ENCODE results near the gene CCN5.

The CCN5 gene

DNA sequence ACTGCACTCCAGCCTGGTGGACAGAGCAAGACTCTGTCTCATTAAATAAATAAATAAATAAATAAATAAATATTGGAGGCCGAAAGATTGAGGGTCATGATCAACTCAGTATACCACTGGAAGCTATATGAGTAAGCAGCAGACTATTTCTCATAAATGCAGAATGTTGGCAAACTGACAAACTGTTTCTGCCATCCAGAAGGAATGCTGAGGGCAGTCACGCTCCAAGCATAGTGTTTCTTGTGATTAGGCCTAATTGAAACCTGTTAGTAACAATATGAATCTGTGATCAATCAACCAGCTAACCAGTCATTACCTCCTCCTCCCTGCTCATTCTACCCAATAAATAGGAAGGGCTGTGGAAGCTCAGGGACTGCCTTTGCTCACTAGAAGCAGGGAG, 15.3 kb downstream of the CCN5 start:
- Histone ChIP-seq H3K4me1 (ENCODE audit: control insufficient read depth in 1 of 2, insufficient read depth in 2 of 2, low read length in 2 of 2) (peaks cover 0 to 4% of the 10 kb centered on the region in 2 donors), H3K36me3 (ENCODE audit: control insufficient read depth in 1 of 2, insufficient read depth in 2 of 2, low read length in 2 of 2) (no peaks in the 10 kb centered on the region), H3K4me3 (ENCODE audit: low read depth in 1 of 2, low read length in 2 of 2) (no peak overlapping the region), H3K9me3 (ENCODE audit: control insufficient read depth in 1 of 2, low read length in 2 of 2) (no peaks in the 10 kb centered on the region), H3K27me3 (ENCODE audit: low read depth, low read length) (no peaks in the 10 kb centered on the region), H3K27ac (ENCODE audit: low read length) (no peak overlapping the region)

DNA sequence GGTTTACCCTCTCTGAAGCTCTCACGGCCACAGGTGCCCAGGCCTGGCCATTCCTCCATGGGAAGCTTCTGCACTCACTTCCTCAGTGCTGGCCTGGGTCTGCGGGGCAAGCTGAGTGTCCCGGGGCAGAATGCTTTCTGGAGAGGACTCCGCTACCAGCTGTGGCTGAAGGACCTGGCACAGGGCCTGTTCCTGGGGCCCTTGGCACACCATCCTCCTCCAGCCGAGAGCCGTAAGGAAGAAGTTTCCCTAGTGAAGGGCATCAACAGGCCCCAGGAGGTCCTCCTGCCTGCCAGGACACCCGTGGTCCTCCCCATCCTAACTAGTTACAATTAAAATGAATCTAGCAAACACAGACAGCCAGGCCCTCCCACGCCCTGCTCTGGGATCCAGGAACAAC, 16.5 kb downstream of the CCN5 start:
- Histone ChIP-seq H3K4me1 (ENCODE audit: control insufficient read depth in 1 of 2, insufficient read depth in 2 of 2, low read length in 2 of 2) (peaks cover 0 to 4% of the 10 kb centered on the region in 2 donors), H3K36me3 (ENCODE audit: control insufficient read depth in 1 of 2, insufficient read depth in 2 of 2, low read length in 2 of 2) (no peaks in the 10 kb centered on the region), H3K27ac (ENCODE audit: low read length) (no peak overlapping the region), H3K9me3 (ENCODE audit: control insufficient read depth in 1 of 2, low read length in 2 of 2) (peaks cover 0 to 2% of the 10 kb centered on the region in 2 donors), H3K27me3 (ENCODE audit: low read depth, low read length) (no peaks in the 10 kb centered on the region), H3K4me3 (ENCODE audit: low read depth in 1 of 2, low read length in 2 of 2) (no peak overlapping the region)

DNA sequence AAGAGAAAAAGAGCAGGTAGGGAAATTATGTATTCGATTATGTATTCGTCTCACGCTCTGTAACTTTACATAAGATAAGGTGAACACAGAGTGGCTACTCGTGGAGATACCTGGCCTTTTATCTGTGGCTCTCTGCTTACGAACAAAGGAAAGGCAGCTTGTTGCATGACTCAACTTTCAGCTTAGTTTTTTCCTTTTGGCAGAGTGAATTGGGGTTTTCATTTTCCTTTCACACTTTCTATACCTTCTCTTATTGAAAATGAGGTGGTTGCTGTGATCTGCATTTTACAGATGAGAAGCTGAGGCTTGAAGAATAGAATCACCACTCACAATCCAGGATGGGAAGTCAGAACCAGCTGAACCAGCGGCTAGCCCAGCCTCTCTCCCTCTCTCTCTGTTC, 17.2 kb downstream of the CCN5 start:
- Histone ChIP-seq H3K36me3 (ENCODE audit: control insufficient read depth in 1 of 2, insufficient read depth in 2 of 2, low read length in 2 of 2) (no peaks in the 10 kb centered on the region), H3K27me3 (ENCODE audit: low read depth, low read length) (no peaks in the 10 kb centered on the region), H3K27ac (ENCODE audit: low read length) (no peak overlapping the region), H3K4me3 (ENCODE audit: low read depth in 1 of 2, low read length in 2 of 2) (no peak overlapping the region), H3K4me1 (ENCODE audit: control insufficient read depth in 1 of 2, insufficient read depth in 2 of 2, low read length in 2 of 2) (peaks cover 0 to 4% of the 10 kb centered on the region in 2 donors), H3K9me3 (ENCODE audit: control insufficient read depth in 1 of 2, low read length in 2 of 2) (peaks cover 0 to 4% of the 10 kb centered on the region in 2 donors)

DNA sequence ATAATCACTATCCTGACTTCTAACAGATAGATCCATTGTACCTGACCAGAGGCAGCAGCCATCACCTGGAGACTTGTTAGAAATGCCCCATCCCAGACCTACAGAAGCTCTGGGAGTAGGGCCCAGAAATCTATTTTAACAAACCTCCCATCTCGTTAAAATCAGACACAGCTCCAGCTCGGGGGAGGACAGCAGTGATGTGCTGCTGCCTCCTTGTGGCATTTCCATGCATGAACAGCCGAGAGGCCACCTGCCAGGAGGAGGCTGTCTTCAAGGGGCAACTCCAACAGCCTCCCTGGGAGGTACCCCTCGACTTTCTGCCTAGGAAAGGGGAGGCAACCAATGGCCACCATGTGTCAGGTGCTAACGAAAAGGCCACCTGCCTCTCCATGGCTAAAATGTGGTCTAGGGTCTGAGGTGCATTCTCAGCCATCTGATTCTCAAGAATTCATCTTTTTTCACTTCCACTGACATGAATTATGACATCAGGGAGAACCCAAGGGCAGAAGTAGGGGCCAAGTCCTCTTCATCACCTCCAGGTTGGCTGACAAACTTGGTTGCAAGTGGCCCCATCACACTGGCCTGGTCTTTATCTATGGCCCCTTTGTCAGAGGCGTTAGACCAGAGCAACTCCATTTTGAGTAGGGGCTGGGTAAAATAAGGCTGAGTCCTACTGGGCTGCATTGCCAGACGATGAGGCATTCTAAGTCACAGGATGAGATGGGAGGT, 18.3 kb downstream of the CCN5 start:
- Histone ChIP-seq H3K4me1 (ENCODE audit: control insufficient read depth in 1 of 2, insufficient read depth in 2 of 2, low read length in 2 of 2) (peaks cover 0 to 4% of the 10 kb centered on the region in 2 donors), H3K27ac (ENCODE audit: low read length) (no peak overlapping the region), H3K4me3 (ENCODE audit: low read depth in 1 of 2, low read length in 2 of 2) (no peak overlapping the region), H3K36me3 (ENCODE audit: control insufficient read depth in 1 of 2, insufficient read depth in 2 of 2, low read length in 2 of 2) (no peaks in the 10 kb centered on the region), H3K27me3 (ENCODE audit: low read depth, low read length) (no peaks in the 10 kb centered on the region), H3K9me3 (ENCODE audit: control insufficient read depth in 1 of 2, low read length in 2 of 2) (peaks cover 0 to 4% of the 10 kb centered on the region in 2 donors)

DNA sequence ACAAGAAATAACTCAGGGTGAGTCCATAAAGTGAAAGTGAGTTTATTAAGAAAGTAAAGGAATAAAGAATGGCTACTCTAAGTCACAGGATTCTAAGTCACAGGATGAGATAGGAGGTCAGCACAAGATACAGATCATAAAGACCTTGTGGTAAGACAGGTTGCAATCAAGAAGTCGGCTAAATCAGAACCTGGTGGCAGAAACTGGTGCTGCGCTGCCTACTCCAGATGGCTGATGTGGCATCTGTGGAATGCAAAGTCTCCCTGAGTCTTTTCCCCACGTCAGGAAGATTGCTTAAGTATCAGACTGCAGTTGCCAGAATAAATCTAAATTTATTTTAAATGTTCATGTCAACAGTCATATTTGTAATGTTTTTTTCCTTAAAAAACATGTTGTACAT, 19.8 kb downstream of the CCN5 start:
- Histone ChIP-seq H3K36me3 (ENCODE audit: control insufficient read depth in 1 of 2, insufficient read depth in 2 of 2, low read length in 2 of 2) (no peaks in the 10 kb centered on the region), H3K4me3 (ENCODE audit: low read depth in 1 of 2, low read length in 2 of 2) (no peak overlapping the region), H3K4me1 (ENCODE audit: control insufficient read depth in 1 of 2, insufficient read depth in 2 of 2, low read length in 2 of 2) (no peaks in the 10 kb centered on the region), H3K27ac (ENCODE audit: low read length) (no peak overlapping the region), H3K27me3 (ENCODE audit: low read depth, low read length) (no peaks in the 10 kb centered on the region), H3K9me3 (ENCODE audit: control insufficient read depth in 1 of 2, low read length in 2 of 2) (peaks cover 0 to 4% of the 10 kb centered on the region in 2 donors)

DNA sequence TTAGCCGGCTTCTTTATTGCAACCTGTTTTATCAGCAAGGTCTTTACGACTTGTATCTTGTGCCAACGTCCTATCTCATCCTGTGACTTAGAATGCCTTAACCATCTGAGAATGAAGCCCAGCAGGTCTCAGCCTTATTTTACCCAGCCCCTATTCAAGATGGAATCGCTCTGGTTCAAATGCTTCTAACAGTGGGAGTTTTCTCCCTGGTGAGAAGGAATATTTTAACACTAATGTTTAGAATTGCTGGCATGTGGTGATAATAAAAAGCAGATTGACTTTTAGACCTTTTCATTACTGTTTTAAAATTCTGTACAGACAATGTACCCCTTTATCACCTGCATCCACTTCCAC, 20.6 kb downstream of the CCN5 start:
- Histone ChIP-seq H3K4me3 (ENCODE audit: low read depth in 1 of 2, low read length in 2 of 2) (peak overlapping the region in 1 of 2 donors; percentile 33), H3K9me3 (ENCODE audit: control insufficient read depth in 1 of 2, low read length in 2 of 2) (peaks cover 0 to 4% of the 10 kb centered on the region in 2 donors), H3K4me1 (ENCODE audit: control insufficient read depth in 1 of 2, insufficient read depth in 2 of 2, low read length in 2 of 2) (no peaks in the 10 kb centered on the region), H3K27ac (ENCODE audit: low read length) (no peak overlapping the region), H3K36me3 (ENCODE audit: control insufficient read depth in 1 of 2, insufficient read depth in 2 of 2, low read length in 2 of 2) (no peaks in the 10 kb centered on the region), H3K27me3 (ENCODE audit: low read depth, low read length) (no peaks in the 10 kb centered on the region)

DNA sequence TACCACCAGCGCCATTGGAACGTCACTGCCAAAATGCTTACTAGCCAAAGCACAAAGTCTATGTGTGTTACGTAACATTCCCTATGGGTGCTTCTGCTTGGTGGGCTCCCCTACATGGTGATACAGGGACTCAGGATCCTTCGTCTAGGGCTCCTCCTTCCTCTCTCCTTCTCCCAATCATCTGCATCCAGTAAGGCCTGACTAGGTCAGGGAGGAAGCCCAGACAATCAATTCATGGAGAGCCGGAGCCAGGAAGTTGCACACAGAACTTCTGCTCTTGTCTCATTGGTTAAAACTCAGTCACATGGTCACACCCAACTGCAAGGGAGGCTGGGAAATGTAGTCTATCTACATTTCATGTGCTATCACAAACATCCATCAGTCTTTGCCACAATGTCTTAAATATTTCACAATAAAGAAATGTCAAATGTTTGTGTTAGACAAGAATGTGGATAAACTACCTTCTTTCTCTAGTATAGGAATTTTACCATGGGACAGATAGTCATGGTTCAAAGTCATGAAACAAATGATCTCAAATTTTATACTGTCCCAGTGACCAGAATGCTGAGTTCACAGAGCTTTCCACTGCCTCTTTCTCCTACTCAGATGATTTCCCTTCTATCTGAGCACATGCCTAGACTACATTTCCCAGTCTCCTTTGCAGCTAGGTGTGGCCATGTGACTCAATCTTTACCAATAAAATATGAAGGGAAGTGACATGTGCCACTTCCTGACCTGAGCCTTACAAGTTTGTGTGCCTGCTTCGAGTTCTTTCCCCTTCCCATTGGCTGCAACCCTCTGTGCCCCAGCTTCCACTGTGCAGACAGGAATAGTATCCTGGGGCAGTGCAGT, 21.2 kb downstream of the CCN5 start:
- Histone ChIP-seq H3K9me3 (ENCODE audit: control insufficient read depth in 1 of 2, low read length in 2 of 2) (peaks cover 0 to 4% of the 10 kb centered on the region in 2 donors), H3K27ac (ENCODE audit: low read length) (no peak overlapping the region), H3K36me3 (ENCODE audit: control insufficient read depth in 1 of 2, insufficient read depth in 2 of 2, low read length in 2 of 2) (no peaks in the 10 kb centered on the region), H3K27me3 (ENCODE audit: low read depth, low read length) (no peaks in the 10 kb centered on the region), H3K4me3 (ENCODE audit: low read depth in 1 of 2, low read length in 2 of 2) (peak overlapping the region in 1 of 2 donors; percentile 33), H3K4me1 (ENCODE audit: control insufficient read depth in 1 of 2, insufficient read depth in 2 of 2, low read length in 2 of 2) (no peaks in the 10 kb centered on the region)

DNA sequence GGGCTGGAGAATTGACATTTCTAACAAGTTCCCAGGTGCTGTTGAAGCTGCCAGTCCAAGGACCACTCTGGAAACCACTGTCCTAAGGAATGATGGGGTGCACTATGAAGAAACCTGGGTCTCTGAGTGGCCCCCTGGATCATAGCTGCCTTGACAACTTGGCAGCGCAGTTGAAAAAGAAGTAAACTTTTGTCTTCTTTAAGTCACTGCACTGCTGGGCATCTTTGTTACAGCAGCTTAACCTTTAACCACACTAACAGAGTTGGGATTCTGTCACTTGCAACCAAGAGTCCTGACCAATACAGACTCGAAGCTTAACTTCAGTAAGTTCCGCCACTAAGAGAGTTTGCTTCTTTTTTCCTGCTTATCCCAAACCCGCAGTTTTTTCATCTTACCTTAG, 21.9 kb downstream of the CCN5 start:
- no peak overlapping the region for H3K27ac ChIP-seq (ENCODE audit: low read length)
- H3K4me1 ChIP-seq (ENCODE audit: control insufficient read depth in 1 of 2, insufficient read depth in 2 of 2, low read length in 2 of 2), result no peaks in the 10 kb centered on the region
- no peaks in the 10 kb centered on the region for H3K27me3 ChIP-seq (ENCODE audit: low read depth, low read length)
- H3K9me3 ChIP-seq (ENCODE audit: control insufficient read depth in 1 of 2, low read length in 2 of 2), result peaks cover 0 to 4% of the 10 kb centered on the region in 2 donors
- H3K36me3 ChIP-seq (ENCODE audit: control insufficient read depth in 1 of 2, insufficient read depth in 2 of 2, low read length in 2 of 2), result no peaks in the 10 kb centered on the region
- no peak overlapping the region for H3K4me3 ChIP-seq (ENCODE audit: low read depth in 1 of 2, low read length in 2 of 2)

DNA sequence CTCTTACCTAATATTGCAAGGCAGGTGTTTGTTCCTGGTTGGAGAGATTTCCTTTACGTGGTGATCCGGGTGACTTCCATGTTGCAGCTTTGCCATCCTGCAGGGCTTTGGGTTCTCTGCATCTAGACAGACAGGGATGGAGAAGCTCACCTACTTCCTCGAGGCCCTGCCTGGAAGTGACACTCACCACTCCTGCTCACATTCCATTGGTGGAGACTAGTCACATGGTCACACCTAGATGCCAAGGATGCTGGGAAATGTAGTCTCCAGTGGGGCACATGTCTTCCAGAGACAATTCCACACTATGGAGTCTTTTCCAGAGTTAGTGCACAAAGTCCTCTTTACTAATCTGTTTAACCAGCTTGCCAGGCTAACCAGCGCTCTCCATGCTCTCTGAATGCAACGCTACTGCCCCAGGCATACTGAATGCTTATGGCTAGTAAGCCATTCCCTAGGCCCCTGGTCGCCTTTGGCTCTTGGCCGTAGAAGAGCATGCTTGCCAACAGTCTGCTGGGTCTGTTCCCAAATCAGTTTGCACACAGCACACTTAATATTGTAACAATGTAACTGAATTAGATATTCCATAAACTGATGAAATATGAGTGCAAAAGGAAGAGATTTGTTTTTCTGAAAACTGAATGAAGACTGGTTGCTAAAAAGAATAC, 23.8 kb downstream of the CCN5 start:
- H3K36me3 ChIP-seq (ENCODE audit: control insufficient read depth in 1 of 2, insufficient read depth in 2 of 2, low read length in 2 of 2), result no peaks in the 10 kb centered on the region
- H3K27me3 ChIP-seq (ENCODE audit: low read depth, low read length), result peaks cover 7% of the 10 kb centered on the region
- H3K4me1 ChIP-seq (ENCODE audit: control insufficient read depth in 1 of 2, insufficient read depth in 2 of 2, low read length in 2 of 2), result no peaks in the 10 kb centered on the region
- H3K27ac ChIP-seq (ENCODE audit: low read length), result no peak overlapping the region
- no peak overlapping the region for H3K4me3 ChIP-seq (ENCODE audit: low read depth in 1 of 2, low read length in 2 of 2)
- H3K9me3 ChIP-seq (ENCODE audit: control insufficient read depth in 1 of 2, low read length in 2 of 2), result peaks cover 0 to 4% of the 10 kb centered on the region in 2 donors

DNA sequence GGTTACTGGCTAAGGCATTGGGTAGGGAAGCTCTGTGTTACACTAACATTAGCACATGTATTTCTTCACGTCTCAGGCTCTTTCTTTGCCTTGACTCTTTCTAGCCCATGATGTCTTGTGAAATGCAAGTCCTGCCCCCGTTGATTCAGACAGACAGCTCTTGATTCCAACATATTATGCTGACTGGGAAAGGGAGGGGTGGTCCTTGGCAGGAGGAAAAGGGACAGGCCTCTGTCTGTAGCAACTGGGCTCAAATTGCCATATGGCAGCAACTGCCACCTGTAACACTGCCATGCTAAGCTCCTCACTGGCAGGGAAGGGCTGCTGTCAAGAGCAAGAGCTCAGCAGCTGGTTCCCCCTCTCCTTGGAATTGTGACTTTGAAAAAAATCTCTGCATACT, 24.8 kb downstream of the CCN5 start:
- H3K9me3 ChIP-seq (ENCODE audit: control insufficient read depth in 1 of 2, low read length in 2 of 2), result peaks cover 0 to 4% of the 10 kb centered on the region in 2 donors
- no peaks in the 10 kb centered on the region for H3K4me1 ChIP-seq (ENCODE audit: control insufficient read depth in 1 of 2, insufficient read depth in 2 of 2, low read length in 2 of 2)
- no peaks in the 10 kb centered on the region for H3K36me3 ChIP-seq (ENCODE audit: control insufficient read depth in 1 of 2, insufficient read depth in 2 of 2, low read length in 2 of 2)
- no peak overlapping the region for H3K4me3 ChIP-seq (ENCODE audit: low read depth in 1 of 2, low read length in 2 of 2)
- H3K27me3 ChIP-seq (ENCODE audit: low read depth, low read length), result peaks cover 7% of the 10 kb centered on the region
- no peak overlapping the region for H3K27ac ChIP-seq (ENCODE audit: low read length)

DNA sequence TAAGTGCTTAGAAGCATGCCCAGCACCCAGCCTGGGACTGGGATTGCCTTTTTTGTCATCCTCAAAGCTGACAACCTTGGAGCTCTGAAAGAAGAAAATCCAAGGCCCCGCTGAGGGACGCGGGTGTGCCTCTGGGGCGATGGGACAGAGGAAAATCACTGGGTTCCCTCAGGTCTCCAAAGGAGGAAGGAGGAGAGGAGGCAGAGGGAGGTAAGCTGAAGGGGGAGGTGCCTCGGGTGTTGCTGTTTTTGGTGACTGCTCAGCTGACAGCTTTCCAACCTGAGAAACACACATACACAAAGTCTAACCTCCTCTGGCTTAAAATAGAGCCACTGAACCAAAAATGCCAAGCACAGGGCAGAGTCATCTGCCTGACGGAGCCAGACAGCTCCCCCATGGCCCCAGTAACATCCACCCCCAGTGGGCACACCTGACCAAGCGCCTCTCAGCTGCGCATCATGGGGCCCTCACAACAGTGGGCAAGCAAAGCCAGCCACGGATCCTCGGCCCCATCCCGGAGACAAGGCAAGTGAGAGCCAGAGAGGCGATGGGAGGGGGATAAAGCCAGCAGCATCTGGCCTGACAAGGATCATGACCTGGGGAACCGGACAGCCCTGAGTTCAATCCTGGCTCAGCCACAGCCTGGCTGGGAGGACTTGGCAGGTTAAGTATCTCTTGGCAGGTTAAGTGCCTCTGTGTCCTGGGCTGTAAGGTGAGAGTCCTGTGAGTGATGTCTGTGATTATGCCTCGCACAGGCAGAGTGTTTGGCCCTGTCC, 27.3 kb downstream of the CCN5 start:
- Histone ChIP-seq H3K4me1 (ENCODE audit: control insufficient read depth in 1 of 2, insufficient read depth in 2 of 2, low read length in 2 of 2) (peaks cover 0 to 4% of the 10 kb centered on the region in 2 donors), H3K4me3 (ENCODE audit: low read depth in 1 of 2, low read length in 2 of 2) (no peak overlapping the region), H3K27me3 (ENCODE audit: low read depth, low read length) (peaks cover 20% of the 10 kb centered on the region), H3K27ac (ENCODE audit: low read length) (no peak overlapping the region), H3K9me3 (ENCODE audit: control insufficient read depth in 1 of 2, low read length in 2 of 2) (no peaks in the 10 kb centered on the region), H3K36me3 (ENCODE audit: control insufficient read depth in 1 of 2, insufficient read depth in 2 of 2, low read length in 2 of 2) (no peaks in the 10 kb centered on the region)

Data from muscle layer of duodenum (tissue), 2 donors.